Embryonic facial prominence (tissue), 1 donor: ENCODE results near the gene ATAD5.
A peak's percentile ranks its signal among the peaks of the same experiment; 100 is the strongest.
"Not testable (repeated sequence)": the region's sequence is repeated elsewhere in the genome, so short reads cannot be mapped to it uniquely, and the experiment has no call there.

Experiments
- DNase-seq: peaks from one replicate; pipeline ENCODE4 v3.0.0-alpha.2; 2016; ENCODE audit errors: extremely low spot score

Gene ATAD5

GRCh38 chr17:30821871-30822723, 9.7 kb upstream of the ATAD5 start:
- DNase-seq, result no peak

GRCh38 chr17:30822919-30823318, 8.8 kb upstream of the ATAD5 start:
- not testable (repeated sequence) for DNase-seq

DNA sequence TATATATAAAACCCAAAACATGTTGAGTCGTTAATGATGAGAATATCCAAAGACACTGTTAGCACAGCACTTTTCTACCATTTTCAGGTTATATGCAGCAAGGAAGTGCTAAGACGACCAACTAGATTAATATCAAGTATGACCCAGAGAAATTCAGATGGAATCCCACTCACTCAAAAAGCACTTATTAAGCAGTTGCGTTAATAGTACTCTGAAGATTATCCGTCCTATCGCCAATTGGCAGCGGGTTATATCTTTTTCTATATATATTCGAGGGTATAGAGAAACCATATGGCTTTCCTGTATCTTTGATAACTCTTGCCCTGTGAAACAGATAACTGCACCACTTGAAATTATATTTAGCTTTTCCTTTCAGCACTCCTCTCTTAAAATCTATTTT, 8.3 kb upstream of the ATAD5 start:
- no peak for DNase-seq

DNA sequence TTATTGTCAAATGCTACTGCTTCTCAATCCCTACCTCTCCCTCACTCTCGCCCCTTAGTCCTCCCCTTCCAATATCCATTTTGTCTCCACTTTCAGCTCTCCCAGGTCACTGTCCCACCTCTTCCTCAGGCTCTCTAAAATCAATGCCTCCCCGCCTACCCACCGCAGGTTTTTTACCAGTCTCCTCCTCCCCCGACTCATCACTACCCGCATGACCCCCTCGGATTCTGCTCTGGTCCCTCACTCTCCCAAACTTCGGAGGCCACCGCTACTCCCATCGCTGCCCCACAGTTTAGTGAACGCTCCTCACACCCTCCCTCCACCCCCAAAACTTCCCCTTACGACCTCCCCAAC, 7.8 kb upstream of the ATAD5 start:
- no peak for DNase-seq

- DNase-seq, result peak; percentile 73
Observed at GRCh38 chr17:30824356-30825145, 7.2 kb upstream of the ATAD5 start, which contains the start of gene CRLF3. CRLF3 (minus strand) TSS chr17:30824692; CDS start chr17:30824651, 41 bp downstream.

DNA sequence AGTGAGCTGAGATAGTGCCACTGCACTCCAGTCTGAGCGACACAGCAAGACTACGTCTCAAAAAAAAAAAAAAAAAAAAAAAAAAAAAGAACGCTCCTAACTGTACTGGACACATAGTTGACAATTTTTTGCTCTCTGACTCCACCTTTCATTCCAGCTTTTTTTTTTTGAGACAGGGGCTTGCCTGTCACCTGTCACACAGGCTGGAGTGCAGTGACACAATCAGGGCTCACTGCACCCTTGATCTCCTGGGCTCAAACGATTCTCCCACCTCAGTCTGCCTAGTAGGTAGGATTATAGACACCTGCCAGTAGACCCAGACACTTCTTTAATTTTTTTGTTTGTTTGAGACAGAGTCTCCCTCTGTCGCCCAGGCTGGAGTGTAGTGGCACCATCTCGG, 4.7 kb upstream of the ATAD5 start:
- DNase-seq, result no peak

GRCh38 chr17:30829022-30829421, 2.7 kb upstream of the ATAD5 start:
- DNase-seq, result no peak

- no peak for DNase-seq
Observed at GRCh38 chr17:30831257-30831656, 509 bp upstream of the ATAD5 start.

- DNase-seq, result no peak
Observed at GRCh38 chr17:30832438-30833124, 815 bp downstream of the ATAD5 start.

DNA sequence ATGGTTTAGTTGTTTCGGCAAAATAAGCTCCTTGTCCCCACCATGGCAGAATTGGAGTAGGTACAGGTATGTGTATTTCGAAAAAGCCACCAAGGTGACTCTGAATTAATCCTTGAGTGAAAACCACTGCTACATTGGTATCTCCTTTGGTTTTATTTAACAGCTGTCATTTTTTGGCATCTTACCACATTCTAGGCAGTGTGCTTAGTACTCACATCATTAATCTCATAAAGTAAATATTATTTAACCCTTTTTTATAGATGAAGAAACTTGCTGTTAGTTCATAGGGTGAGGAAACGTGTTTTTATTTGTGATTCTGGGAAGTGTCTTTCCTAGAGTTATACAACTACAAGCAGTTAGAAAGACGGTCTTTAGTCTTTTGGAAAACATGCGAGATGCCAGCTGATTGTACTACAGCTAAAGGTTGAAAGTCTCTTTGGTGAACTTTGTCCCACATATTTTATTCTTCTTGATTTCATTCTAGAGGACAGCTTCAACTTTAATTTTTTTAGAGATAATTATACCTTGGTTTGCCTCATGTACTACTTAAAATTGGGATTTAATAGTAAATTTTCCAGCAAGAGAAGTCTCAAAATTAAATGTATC, 6.5 kb downstream of the ATAD5 start:
- DNase-seq, result no peak

GRCh38 chr17:30840771-30841170, 9.0 kb downstream of the ATAD5 start:
- DNase-seq, result no peak

GRCh38 chr17:30848021-30848420, 16.3 kb downstream of the ATAD5 start:
- DNase-seq, result no peak

DNA sequence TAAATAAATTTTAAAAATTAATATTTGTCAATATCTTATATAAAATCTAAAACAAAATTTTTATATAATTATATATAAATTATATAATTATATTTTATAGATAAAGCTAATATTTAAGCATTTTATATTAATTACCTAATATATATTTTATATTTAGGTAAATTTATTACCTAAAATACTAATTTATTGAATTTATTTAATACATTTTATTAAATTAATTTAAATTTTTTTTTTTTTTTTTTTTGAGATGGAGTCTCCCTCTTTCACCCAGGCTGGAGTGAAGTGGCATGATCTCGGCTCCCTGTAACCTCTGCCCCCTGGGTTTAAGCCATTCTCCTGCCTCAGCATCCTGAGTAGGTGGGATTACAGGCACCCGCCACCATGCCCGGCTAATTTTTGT, 22.4 kb downstream of the ATAD5 start:
- no peak for DNase-seq

- DNase-seq, result no peak
Observed at GRCh38 chr17:30858556-30859250, 26.9 kb downstream of the ATAD5 start.

DNA sequence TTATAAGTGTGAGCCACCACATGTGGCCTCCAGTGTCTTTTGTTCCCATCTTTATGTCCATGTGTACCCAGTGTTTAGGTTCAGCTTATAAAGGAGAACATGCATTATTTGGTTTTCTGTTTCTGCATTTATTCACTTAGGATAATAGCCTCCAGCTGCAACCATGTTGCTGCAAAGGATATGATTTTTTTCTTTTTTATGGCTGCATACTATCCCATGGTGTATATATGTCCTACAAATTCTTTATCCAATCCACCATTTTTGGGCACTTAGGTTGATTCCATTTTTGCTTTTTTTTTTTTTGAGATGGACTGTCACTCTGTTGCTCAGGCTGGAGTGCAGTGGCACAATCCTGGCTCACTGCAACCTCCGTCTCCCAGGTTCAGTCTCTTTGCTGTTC, 32.9 kb downstream of the ATAD5 start:
- no peak for DNase-seq

- no peak for DNase-seq
Observed at GRCh38 chr17:30869005-30869404, 37.2 kb downstream of the ATAD5 start.

DNA sequence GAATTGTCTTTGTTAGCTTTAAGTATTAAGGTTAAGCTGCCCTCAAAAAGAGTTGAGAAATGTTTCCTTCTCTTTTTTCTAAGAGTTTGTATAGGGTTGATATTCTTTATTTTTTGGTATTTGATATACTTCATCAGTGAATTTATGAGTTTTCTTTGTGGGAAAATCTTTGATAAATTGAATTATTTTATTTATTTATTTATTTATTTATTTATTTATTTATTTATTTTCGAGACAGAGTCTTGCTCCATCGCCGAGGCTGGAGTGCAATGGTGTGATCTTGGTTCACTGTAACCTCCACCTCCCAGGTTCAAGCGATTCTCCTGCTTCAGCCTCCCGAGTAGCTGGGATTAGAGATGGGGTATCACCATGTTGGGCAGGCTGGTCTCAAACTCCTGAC, 54.4 kb downstream of the ATAD5 start:
- DNase-seq, result no peak

- no peak for DNase-seq
Observed at GRCh38 chr17:30894236-30894635, 62.5 kb downstream of the ATAD5 start.

- no peak for DNase-seq
Observed at GRCh38 chr17:30897311-30897710, 65.5 kb downstream of the ATAD5 start.

DNA sequence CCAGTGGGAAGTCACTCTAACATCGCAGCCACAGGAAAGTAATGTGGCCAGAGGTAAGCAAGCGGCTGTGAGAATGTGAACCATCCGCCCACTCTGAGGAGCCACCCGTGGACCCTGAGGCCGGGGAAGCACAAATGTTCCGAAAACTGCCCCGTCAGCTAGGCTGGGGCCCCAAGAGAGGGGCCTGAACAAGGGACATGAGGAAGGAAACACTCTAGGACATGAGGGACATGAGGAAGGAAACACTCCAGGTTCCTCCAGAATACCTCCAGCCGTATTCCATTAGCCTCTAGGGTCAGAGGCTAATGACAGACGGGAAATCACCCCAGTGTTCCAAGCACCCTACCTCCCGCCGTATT, 74.0 kb downstream of the ATAD5 start:
- DNase-seq, result no peak

DNA sequence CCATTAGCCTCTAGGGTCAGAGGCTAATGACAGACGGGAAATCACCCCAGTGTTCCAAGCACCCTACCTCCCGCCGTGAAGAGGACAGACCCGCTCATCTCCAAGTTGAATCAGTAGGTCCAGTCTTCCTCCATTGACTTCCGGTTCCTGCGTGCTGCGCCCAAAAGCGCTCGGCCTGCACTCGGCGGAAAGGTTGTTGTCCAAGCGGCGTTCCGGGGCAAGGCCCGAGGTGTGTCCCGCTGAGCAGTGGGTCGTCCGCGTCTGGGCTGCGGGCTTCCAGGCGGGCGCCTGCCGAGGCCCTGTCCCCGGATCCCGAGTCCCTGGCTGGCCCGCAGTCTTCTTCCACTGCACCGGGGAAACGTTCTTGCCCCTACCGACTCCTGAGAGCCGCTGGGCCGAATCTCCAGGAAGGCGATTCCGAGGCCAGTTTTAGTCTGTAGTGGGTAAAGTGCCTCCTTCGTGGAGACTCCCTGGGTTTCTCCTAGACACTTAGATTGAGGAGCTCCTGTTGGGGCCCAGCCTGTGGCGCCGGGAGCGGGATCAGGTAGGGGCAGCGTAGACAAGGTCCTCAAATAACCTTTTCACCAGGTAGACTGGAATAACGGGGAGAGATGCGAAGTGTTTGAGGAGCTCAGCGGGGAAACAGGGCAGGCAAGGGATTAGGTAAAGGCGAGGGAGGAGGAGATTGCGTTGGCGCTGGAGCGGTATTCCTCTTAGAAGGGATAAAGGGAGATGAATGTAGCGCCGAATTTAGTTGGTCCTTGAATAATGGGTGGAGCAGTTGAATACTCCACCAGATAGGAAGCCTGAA, 74.5 kb downstream of the ATAD5 start, which contains the start of gene TEFM:
TSS of gene TEFM (minus strand) at position 138 of the 811 bp plus-strand sequence. CDS start at position 98, 40 bp downstream.
- DNase-seq, result peak; percentile 86
